ENCODE data around the gene SYNGR3. TPM values are rescaled to one million over a fixed set of nuclear protein-coding genes. Genes with fewer than 3 reads are reported as not detected.

The SYNGR3 gene
- total and polyA plus RNA-seq, 3 experiments from 2014 or later = 2.1 to 3.6 (median 3.4) TPM

DNA sequence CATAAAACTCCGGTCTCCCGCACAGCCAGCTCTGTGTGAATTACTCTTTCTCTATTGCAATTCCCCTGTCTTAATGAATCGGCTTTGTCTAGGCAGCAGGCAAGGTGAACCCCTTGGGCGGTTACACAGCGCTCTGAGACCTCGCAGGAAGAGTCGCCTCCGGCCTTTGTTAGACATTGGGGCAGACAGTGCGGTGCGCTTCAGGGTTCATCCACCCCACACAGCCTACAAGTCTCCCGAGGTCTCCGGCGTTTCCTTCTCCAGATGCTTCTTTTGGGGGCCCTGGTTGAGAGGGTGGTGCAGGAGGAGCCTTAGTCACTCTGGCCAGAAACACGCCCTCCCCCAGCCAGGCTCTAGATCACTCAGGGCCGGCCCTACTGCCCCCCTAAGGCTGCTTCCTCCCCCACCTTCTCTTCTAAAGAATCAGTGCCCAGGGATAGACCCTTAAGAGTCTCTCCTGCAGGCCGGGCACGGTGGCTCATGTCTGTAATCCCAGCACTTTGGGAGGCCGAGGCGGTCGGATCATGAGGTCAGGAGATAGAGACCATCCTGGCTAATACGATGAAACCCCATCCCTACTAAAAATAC lies 45.1 kb upstream of the SYNGR3 start:
- peaks cover 16% of the 10 kb centered on the region for H3K4me1 ChIP-seq (ENCODE audit: insufficient read depth, low read length)
- no peaks in the 10 kb centered on the region for H3K27me3 ChIP-seq (ENCODE audit: insufficient read depth, low read length, poor library complexity, severe bottlenecking)
- Mint-ChIP-seq H3K27me3 (no peaks in the 10 kb centered on the region), H3K9me3 (no peaks in the 10 kb centered on the region), H3K4me1 (peaks cover 8 to 24% (median 11%) of the 10 kb centered on the region in 3 donors), H3K36me3 (peaks cover 0 to 6% (median 0%) of the 10 kb centered on the region in 3 donors), H3K27ac (peak overlapping the region in 4 of 8 donors; percentile 51 to 82 (median 56)), H3K4me3 (peak overlapping the region; percentile 13 to 94 (median 80))
- H3K9me3 ChIP-seq (ENCODE audit: low read length) = no peaks in the 10 kb centered on the region
- no peak overlapping the region for H3K27ac ChIP-seq (ENCODE audit: low read depth, low read length)
- no peaks in the 10 kb centered on the region for H3K36me3 ChIP-seq (ENCODE audit: insufficient read depth, low read length)
- ChIA-PET POLR2A (no interaction called here), CTCF (no interaction called here)
- no peak overlapping the region for H3K4me3 ChIP-seq (ENCODE audit: low read length)
- DNase-seq = no peak

DNA sequence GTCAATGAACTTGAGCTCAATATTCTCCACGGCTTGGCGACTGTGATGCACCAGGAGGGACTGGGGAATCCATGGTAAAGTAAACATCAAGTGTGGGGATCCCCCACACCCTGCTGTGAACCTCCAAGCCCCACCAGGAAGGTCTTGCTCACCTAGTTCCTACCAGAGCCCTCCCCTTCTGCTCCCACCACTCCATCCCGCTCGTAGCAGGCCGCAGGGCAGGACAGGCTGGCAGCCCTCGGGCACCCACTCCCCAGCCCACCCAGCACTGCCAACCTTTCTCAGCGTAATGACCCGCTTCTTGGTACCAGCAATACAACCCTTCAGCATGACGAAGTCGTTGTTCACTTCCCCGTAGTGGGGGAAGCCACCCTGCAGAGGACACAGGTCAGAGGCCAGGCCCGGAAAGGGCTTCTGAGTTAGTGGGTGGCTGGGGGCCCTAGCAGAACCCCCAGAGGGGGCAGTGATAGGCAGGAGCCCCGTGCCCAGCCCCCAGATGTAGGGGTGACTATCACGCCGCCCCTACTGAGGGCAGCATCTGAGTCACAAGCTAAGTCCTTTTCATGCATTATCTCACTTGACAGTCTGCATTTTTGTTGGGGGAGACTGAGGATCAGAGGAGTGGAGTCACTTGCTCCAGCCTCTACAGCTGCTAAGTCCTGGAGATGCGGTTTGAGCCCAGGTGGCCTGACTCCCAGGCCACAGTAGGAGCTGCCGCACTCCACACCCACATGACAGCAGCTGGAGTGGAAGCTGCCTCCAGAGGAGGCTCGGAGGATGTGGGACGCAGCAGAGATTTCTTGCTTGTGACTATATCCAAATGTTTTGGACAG lies 44.0 kb upstream of the SYNGR3 start:
- CTCF ChIA-PET = interaction anchor here (0.5 to 2.2 kb wide), 2 partner anchors 12 to 1202 kb away, joined by 3 to 7 read pairs; partner anchors contain the start of gene NDUFB10
- peaks cover 0 to 6% (median 0%) of the 10 kb centered on the region in 3 donors for H3K36me3 Mint-ChIP-seq

DNA sequence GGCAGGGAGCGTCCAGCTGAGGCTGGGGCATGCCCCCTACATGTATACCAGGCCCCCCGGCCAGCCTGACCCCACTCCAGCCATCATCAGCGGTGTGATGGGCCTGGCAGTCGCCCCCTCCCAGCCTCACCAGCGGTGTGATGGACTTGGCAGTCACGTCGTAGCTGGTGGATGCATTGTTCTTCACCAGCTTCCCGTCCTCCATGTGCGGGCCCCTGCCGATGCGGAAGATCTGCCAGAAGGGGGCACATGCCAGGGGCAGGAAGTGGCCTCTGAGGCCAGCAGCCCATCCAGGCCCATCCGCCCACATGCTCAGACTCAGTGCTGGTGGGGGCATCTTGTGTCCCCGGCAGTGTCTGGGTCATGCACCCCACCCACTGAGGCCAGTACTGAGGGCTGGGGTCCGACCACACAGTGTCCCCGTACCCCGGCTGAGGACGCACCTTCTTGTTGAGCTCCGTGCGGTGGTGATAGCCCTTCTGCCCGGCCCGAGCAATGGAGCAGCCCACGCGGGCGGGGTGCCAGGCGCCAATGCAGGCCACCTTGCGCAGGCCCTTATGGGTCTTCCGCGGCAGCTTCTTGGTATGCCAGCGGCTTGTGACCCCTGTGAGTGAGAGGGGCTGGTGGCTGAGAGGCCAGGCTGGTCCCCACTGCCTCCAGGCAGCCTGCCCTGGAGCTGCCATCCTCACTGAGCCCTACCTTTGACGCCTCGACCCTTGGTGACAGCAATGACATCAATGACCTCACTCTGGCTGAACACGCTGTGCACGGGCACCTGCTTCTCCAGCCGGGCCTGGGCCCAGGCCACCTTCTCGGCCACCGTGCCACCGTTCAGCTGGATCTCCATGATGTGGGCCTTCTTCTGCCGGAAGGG lies 43.0 kb upstream of the SYNGR3 start:
- H3K9me3 Mint-ChIP-seq = no peaks in the 10 kb centered on the region
- POLR2A ChIA-PET = no interaction called here
- H3K4me3 Mint-ChIP-seq = no peak overlapping the region
- no peak for DNase-seq
- peaks cover 6 to 18% (median 7%) of the 10 kb centered on the region in 3 donors for H3K4me1 Mint-ChIP-seq
- no peaks in the 10 kb centered on the region for H3K27me3 Mint-ChIP-seq
- no peak overlapping the region for H3K4me3 ChIP-seq (ENCODE audit: low read length)
- H3K36me3 ChIP-seq (ENCODE audit: insufficient read depth, low read length) = no peaks in the 10 kb centered on the region
- no peak overlapping the region for H3K27ac ChIP-seq (ENCODE audit: low read depth, low read length)
- no peaks in the 10 kb centered on the region for H3K9me3 ChIP-seq (ENCODE audit: low read length)
- no peaks in the 10 kb centered on the region for H3K27me3 ChIP-seq (ENCODE audit: insufficient read depth, low read length, poor library complexity, severe bottlenecking)
- H3K36me3 Mint-ChIP-seq = peaks cover 0 to 4% (median 0%) of the 10 kb centered on the region in 3 donors
- H3K4me1 ChIP-seq (ENCODE audit: insufficient read depth, low read length) = peaks cover 11% of the 10 kb centered on the region
- CTCF ChIA-PET = interaction anchor here (0.5 to 2.2 kb wide), 2 partner anchors 11 to 1203 kb away, joined by 3 to 7 read pairs; partner anchors contain the start of gene NDUFB10
- peak overlapping the region in 1 of 8 donors; percentile 29 for H3K27ac Mint-ChIP-seq

More for the DNA sequence above, 44.0 kb upstream of the SYNGR3 start:
- H3K27ac ChIP-seq (ENCODE audit: low read depth, low read length) = no peak overlapping the region
- no peak overlapping the region for H3K27ac Mint-ChIP-seq
- DNase-seq = no peak
- no peak overlapping the region for H3K4me3 ChIP-seq (ENCODE audit: low read length)
- peaks cover 16% of the 10 kb centered on the region for H3K4me1 ChIP-seq (ENCODE audit: insufficient read depth, low read length)
- H3K36me3 ChIP-seq (ENCODE audit: insufficient read depth, low read length) = no peaks in the 10 kb centered on the region
- H3K9me3 Mint-ChIP-seq = no peaks in the 10 kb centered on the region
- H3K27me3 Mint-ChIP-seq = no peaks in the 10 kb centered on the region
- peaks cover 8 to 24% (median 11%) of the 10 kb centered on the region in 3 donors for H3K4me1 Mint-ChIP-seq
- H3K4me3 Mint-ChIP-seq = no peak overlapping the region
- no peaks in the 10 kb centered on the region for H3K27me3 ChIP-seq (ENCODE audit: insufficient read depth, low read length, poor library complexity, severe bottlenecking)
- POLR2A ChIA-PET = no interaction called here
- no peaks in the 10 kb centered on the region for H3K9me3 ChIP-seq (ENCODE audit: low read length)

DNA sequence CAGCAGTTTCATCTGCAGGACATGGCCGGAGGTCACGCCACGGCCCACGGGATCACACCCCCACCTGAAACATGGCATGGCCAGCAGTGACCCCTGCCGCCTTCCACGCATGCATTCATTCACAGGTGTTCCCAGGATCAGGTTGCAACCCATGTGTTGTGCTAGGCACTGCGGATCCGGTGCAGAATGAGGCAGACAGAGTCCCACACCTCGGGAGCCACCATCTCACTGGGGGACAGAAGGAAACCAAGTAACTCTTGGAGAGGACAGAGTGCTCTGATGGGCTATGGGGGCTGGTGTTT lies 42.5 kb upstream of the SYNGR3 start:
- Mint-ChIP-seq H3K36me3 (peaks cover 0 to 4% (median 0%) of the 10 kb centered on the region in 3 donors), H3K4me1 (peaks cover 1 to 12% (median 5%) of the 10 kb centered on the region in 3 donors), H3K4me3 (no peak overlapping the region), H3K27me3 (no peaks in the 10 kb centered on the region), H3K9me3 (no peaks in the 10 kb centered on the region), H3K27ac (no peak overlapping the region)
- Histone ChIP-seq H3K27ac (ENCODE audit: low read depth, low read length) (no peak overlapping the region), H3K9me3 (ENCODE audit: low read length) (no peaks in the 10 kb centered on the region), H3K4me3 (ENCODE audit: low read length) (no peak overlapping the region), H3K27me3 (ENCODE audit: insufficient read depth, low read length, poor library complexity, severe bottlenecking) (no peaks in the 10 kb centered on the region), H3K4me1 (ENCODE audit: insufficient read depth, low read length) (peaks cover 5% of the 10 kb centered on the region), H3K36me3 (ENCODE audit: insufficient read depth, low read length) (no peaks in the 10 kb centered on the region)
- no peak for DNase-seq
- ChIA-PET CTCF (interaction anchor here (2.2 kb wide), 1 partner anchor 11 kb away, joined by 7 read pairs; the partner anchor contains the start of gene NDUFB10), POLR2A (no interaction called here)

DNA sequence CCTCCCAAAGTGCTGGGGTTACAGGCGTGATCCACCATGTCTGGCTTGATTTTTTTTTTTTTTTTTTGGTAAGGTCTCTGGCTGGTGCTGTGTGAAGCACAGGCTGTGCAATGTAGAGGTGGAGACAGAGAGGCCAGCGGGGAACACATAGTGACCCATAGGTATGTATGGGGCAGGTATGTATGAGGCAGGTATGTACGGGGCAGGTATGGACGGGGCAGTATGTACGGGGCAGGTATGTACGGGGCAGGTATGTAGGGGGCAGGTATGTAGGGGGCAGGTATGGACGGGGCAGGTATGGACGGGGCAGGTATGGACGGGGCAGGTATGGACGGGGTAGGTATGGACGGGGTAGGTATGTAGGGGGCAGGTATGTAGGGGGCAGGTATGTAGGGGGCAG lies 40.3 kb upstream of the SYNGR3 start:
- Mint-ChIP-seq H3K27ac (no peak overlapping the region), H3K36me3 (no peaks in the 10 kb centered on the region), H3K4me1 (peaks cover 0 to under 1% (median 0%) of the 10 kb centered on the region in 3 donors), H3K9me3 (no peaks in the 10 kb centered on the region), H3K27me3 (no peaks in the 10 kb centered on the region), H3K4me3 (no peak overlapping the region)
- Histone ChIP-seq H3K9me3 (ENCODE audit: low read length) (no peaks in the 10 kb centered on the region), H3K27me3 (ENCODE audit: insufficient read depth, low read length, poor library complexity, severe bottlenecking) (no peaks in the 10 kb centered on the region), H3K27ac (ENCODE audit: low read depth, low read length) (no peak overlapping the region), H3K4me1 (ENCODE audit: insufficient read depth, low read length) (no peaks in the 10 kb centered on the region), H3K4me3 (ENCODE audit: low read length) (no peak overlapping the region), H3K36me3 (ENCODE audit: insufficient read depth, low read length) (no peaks in the 10 kb centered on the region)
- no peak for DNase-seq
- ChIA-PET CTCF (no interaction called here), POLR2A (interaction anchor here (0.7 kb wide), 1 partner anchor 165 kb away, joined by 5 read pairs; no protein-coding TSS in a partner anchor)

DNA sequence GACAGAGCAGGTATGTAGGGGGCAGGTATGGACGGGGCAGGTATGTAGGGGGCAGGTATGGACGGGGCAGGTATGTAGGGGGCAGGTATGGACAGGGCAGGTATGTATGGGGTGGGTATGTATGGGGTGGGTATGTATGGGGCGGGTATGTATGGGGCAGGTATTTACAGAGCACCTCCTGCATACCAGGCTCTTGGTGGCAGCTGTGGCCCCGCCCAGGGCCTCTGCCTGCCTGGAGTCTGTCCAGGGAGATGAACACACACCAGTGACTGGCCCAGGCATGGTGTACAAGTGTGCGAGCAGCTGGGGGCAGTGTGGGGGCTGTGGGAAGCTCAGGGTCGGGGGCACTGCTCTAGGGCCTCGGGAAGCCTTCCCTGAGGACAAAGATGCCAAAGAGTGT lies 39.7 kb upstream of the SYNGR3 start:
- Mint-ChIP-seq H3K9me3 (no peaks in the 10 kb centered on the region), H3K36me3 (no peaks in the 10 kb centered on the region), H3K4me3 (no peak overlapping the region), H3K4me1 (no peaks in the 10 kb centered on the region), H3K27me3 (no peaks in the 10 kb centered on the region), H3K27ac (no peak overlapping the region)
- H3K27me3 ChIP-seq (ENCODE audit: insufficient read depth, low read length, poor library complexity, severe bottlenecking) = no peaks in the 10 kb centered on the region
- no peaks in the 10 kb centered on the region for H3K4me1 ChIP-seq (ENCODE audit: insufficient read depth, low read length)
- H3K36me3 ChIP-seq (ENCODE audit: insufficient read depth, low read length) = no peaks in the 10 kb centered on the region
- H3K27ac ChIP-seq (ENCODE audit: low read depth, low read length) = no peak overlapping the region
- ChIA-PET CTCF (no interaction called here), POLR2A (no interaction called here)
- no peak for DNase-seq
- no peak overlapping the region for H3K4me3 ChIP-seq (ENCODE audit: low read length)
- H3K9me3 ChIP-seq (ENCODE audit: low read length) = no peaks in the 10 kb centered on the region

DNA sequence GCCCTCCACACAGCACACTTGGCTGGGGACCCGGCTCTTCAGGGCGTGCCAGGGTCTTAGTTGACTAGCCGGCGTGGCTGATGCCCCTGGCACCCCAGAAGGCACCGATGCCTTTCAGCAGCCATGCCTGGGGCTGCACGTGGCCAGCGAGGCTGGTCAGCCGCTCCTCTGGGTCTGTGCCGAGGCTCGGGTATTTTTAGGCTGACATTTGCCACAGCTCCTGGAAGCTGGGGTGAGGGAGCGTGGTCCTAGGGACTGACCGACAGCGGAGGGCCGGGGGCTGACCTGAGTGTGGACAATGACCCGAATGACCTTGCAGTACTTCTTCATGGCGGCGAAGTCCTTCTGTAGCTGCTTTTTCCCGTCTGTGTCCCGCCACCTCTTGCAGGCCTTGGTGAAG lies 39.2 kb upstream of the SYNGR3 start:
- no peaks in the 10 kb centered on the region for H3K36me3 Mint-ChIP-seq
- H3K27ac Mint-ChIP-seq = no peak overlapping the region
- Histone ChIP-seq H3K4me3 (ENCODE audit: low read length) (no peak overlapping the region), H3K9me3 (ENCODE audit: low read length) (no peaks in the 10 kb centered on the region), H3K27me3 (ENCODE audit: insufficient read depth, low read length, poor library complexity, severe bottlenecking) (no peaks in the 10 kb centered on the region), H3K27ac (ENCODE audit: low read depth, low read length) (no peak overlapping the region), H3K36me3 (ENCODE audit: insufficient read depth, low read length) (no peaks in the 10 kb centered on the region), H3K4me1 (ENCODE audit: insufficient read depth, low read length) (no peaks in the 10 kb centered on the region)
- no peaks in the 10 kb centered on the region for H3K4me1 Mint-ChIP-seq
- ChIA-PET POLR2A (no interaction called here), CTCF (no interaction called here)
- no peak overlapping the region for H3K4me3 Mint-ChIP-seq
- no peaks in the 10 kb centered on the region for H3K9me3 Mint-ChIP-seq
- DNase-seq = no peak
- no peaks in the 10 kb centered on the region for H3K27me3 Mint-ChIP-seq

DNA sequence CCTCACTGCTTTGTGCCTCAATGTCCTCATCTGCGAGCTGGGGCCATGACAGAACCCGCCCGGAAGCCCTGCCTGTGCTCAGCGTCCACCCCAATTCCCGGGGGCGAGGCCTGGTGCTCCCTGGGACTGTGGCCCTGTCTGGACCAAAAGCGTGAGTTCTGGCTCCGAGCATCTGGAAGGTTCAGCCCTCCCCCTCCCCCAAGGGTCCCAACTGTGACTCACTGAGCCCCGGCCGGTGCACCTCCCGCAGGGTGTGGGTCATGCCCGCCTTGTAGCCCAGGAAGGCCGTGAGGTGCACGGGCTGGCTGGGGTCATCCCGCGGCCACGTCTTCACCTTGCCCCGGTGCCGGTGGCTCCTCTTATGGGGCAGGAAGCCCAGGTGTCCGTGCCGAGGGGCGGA lies 36.0 kb upstream of the SYNGR3 start:
- ChIA-PET POLR2A (no interaction called here), CTCF (no interaction called here)
- Histone ChIP-seq H3K27me3 (ENCODE audit: insufficient read depth, low read length, poor library complexity, severe bottlenecking) (no peaks in the 10 kb centered on the region), H3K9me3 (ENCODE audit: low read length) (no peaks in the 10 kb centered on the region), H3K4me1 (ENCODE audit: insufficient read depth, low read length) (peaks cover under 1% of the 10 kb centered on the region), H3K27ac (ENCODE audit: low read depth, low read length) (no peak overlapping the region), H3K4me3 (ENCODE audit: low read length) (no peak overlapping the region), H3K36me3 (ENCODE audit: insufficient read depth, low read length) (no peaks in the 10 kb centered on the region)
- no peak for DNase-seq
- H3K36me3 Mint-ChIP-seq = no peaks in the 10 kb centered on the region
- no peaks in the 10 kb centered on the region for H3K4me1 Mint-ChIP-seq
- H3K4me3 Mint-ChIP-seq = no peak overlapping the region
- no peak overlapping the region for H3K27ac Mint-ChIP-seq
- H3K27me3 Mint-ChIP-seq = no peaks in the 10 kb centered on the region
- no peaks in the 10 kb centered on the region for H3K9me3 Mint-ChIP-seq

Data from CD8-positive, alpha-beta memory T cell (primary cell).